Activated CD4-positive, alpha-beta memory T cell treated with anti-CD3 and anti-CD28 coated beads for 36 hours (primary cell): ENCODE results near the gene KIF3C. TPM values are rescaled to one million over a fixed set of nuclear protein-coding genes. Genes with fewer than 3 reads are reported as not detected.
"Not testable (repeated sequence)": the region's sequence is repeated elsewhere in the genome, so short reads cannot be mapped to it uniquely, and the experiment has no call there.

ENCODE experiments used
- CTCF ChIA-PET: fragments of 350-600 bp; sonication (Branson Sonifier 250); formaldehyde crosslinking; loops from one replicate; lab custom pipeline; 2021; ENCODE audit warnings: antibody characterized with exemption, inconsistent platforms; lab: Charles Lee
- POLR2A ChIA-PET: fragments of 350-600 bp; sonication (Branson Sonifier 250); formaldehyde crosslinking; loops from one replicate; lab custom pipeline; 2021; ENCODE audit warnings: antibody characterized with exemption; lab: Charles Lee
- DNase-seq: peaks from one replicate; pipeline ENCODE4 v3.0.0-alpha.2; 2020
- H3K27ac Mint-ChIP-seq: one replicate; pipeline ENCODE4 v1.8.0; 2021; ENCODE audit warnings: mixed read lengths
- H3K27me3 Mint-ChIP-seq: one replicate; pipeline ENCODE4 v1.8.0; 2021; ENCODE audit warnings: mixed read lengths
- H3K36me3 Mint-ChIP-seq: one replicate; pipeline ENCODE4 v1.8.0; 2021; ENCODE audit warnings: mixed read lengths
- H3K4me1 Mint-ChIP-seq: one replicate; pipeline ENCODE4 v1.8.0; 2021; ENCODE audit warnings: low read depth, mixed read lengths
- H3K4me3 Mint-ChIP-seq: one replicate; pipeline ENCODE4 v1.8.0; 2021; ENCODE audit warnings: mild to moderate bottlenecking, mixed read lengths
- H3K9me3 Mint-ChIP-seq: one replicate; pipeline ENCODE4 v1.8.0; 2021; ENCODE audit warnings: mixed read lengths
- intact Hi-C: fragments of 100-400 bp; cut with micrococcal nuclease; formaldehyde crosslinking; loops from one replicate; pipeline ENCODE4 v1.15.1; 2023
- total RNA-seq, 2 experiments: library from RNA; stranded (reverse); gene quantifications; one replicate each; pipeline ENCODE4 v1.2.3, GENCODE V29; 2021

Gene KIF3C
- total RNA-seq, 2 experiments from 2014 or later = 5.3 to 5.4 TPM

- Mint-ChIP-seq H3K4me1 (no peaks in the 10 kb centered on the region), H3K36me3 (no peaks in the 10 kb centered on the region), H3K9me3 (peaks cover 5% of the 10 kb centered on the region), H3K27me3 (no peaks in the 10 kb centered on the region), H3K27ac (no peak overlapping the region), H3K4me3 (no peak overlapping the region)
- intact Hi-C loops = no loop called here
- ChIA-PET CTCF (interaction anchor here (0.6 to 1.3 kb wide), 2 partner anchors 21 to 62 kb away, joined by 3 to 5 read pairs; no protein-coding TSS in a partner anchor), POLR2A (no interaction called here)
- no peak for DNase-seq
These were observed 29.9 kb upstream of the KIF3C start for GRCh38 chr2:26011990-26012856.

- Mint-ChIP-seq H3K4me1 (no peaks in the 10 kb centered on the region), H3K36me3 (no peaks in the 10 kb centered on the region), H3K27me3 (no peaks in the 10 kb centered on the region), H3K4me3 (no peak overlapping the region), H3K9me3 (peaks cover 5% of the 10 kb centered on the region), H3K27ac (no peak overlapping the region)
- intact Hi-C loops = no loop called here
- POLR2A ChIA-PET = no interaction called here
- DNase-seq = no peak
- CTCF ChIA-PET = interaction anchor here (1.3 kb wide), 1 partner anchor 20 kb away, joined by 5 read pairs; no protein-coding TSS in a partner anchor
These were observed 29.3 kb upstream of the KIF3C start for GRCh38 chr2:26011609-26011989.

- Mint-ChIP-seq H3K4me3 (no peak overlapping the region), H3K27me3 (no peaks in the 10 kb centered on the region), H3K36me3 (no peaks in the 10 kb centered on the region), H3K9me3 (peaks cover 5% of the 10 kb centered on the region), H3K27ac (no peak overlapping the region), H3K4me1 (no peaks in the 10 kb centered on the region)
- POLR2A ChIA-PET = no interaction called here
- intact Hi-C loops = no loop called here
- CTCF ChIA-PET = interaction anchor here (1.3 kb wide), 1 partner anchor 19 kb away, joined by 5 read pairs; no protein-coding TSS in a partner anchor
- DNase-seq = no peak
These were observed 28.6 kb upstream of the KIF3C start for GRCh38 chr2:26010943-26011342.

DNA sequence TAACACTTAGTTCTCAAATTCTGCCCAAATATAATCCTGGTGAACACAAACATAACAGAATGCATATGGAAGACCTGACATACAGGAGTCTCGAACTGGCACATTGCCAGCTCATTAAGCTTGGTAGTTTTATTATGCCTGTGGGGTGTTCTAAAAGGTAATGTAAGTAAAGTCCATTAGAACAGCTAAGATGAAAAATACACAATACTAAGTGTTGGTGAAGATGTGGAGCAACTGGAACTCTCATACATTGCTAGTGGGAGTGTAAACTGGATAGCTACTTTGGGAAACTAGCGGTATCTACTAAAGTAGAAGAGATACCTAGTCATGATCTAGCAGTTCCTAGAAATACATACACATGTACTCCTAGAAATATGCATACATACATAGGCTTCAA is 27.3 kb upstream of the KIF3C start:
- ChIA-PET POLR2A (no interaction called here), CTCF (no interaction called here)
- Mint-ChIP-seq H3K4me1 (no peaks in the 10 kb centered on the region), H3K36me3 (no peaks in the 10 kb centered on the region), H3K9me3 (peaks cover 5% of the 10 kb centered on the region), H3K27me3 (no peaks in the 10 kb centered on the region), H3K27ac (no peak overlapping the region), H3K4me3 (no peak overlapping the region)
- intact Hi-C loops = no loop called here
- DNase-seq = no peak

DNA sequence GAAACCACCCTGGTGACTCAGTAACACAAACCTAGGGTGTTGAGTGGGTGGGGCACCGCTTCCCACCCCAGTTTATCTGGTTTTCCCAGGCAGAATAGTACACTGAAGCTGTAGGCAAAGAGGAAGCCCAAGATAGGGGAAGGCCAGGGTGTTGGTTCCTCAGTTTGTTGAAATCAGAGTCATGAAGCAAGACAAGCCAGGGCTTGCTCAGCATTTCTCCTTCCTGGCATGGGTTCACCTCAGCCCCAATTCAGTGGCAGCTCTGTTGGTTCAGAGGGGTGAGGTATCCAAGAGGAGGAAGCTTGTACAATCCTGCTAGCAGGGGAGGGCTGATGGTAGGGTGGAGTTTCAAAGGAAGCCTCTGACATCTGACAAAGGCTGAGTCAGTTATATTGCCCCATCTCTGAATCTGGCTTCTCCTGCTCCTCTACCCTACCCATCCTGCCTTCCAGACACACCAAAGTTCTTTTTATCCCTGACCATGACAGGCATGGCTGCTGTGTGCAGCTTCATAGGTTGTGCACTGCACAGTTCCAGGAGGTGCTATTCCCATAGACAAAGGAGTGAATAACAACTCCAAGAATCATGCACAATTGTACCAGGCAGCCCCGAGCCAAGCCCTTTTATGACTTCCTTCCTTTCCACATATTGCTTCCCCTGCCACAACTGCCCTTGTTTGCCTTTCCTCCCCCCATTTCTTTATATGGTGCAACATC is 26.7 kb upstream of the KIF3C start:
- Mint-ChIP-seq H3K9me3 (peaks cover 5% of the 10 kb centered on the region), H3K4me1 (no peaks in the 10 kb centered on the region), H3K27me3 (no peaks in the 10 kb centered on the region), H3K36me3 (no peaks in the 10 kb centered on the region), H3K4me3 (no peak overlapping the region), H3K27ac (no peak overlapping the region)
- CTCF ChIA-PET = no interaction called here
- no peak for DNase-seq
- POLR2A ChIA-PET = no interaction called here
- intact Hi-C loops = no loop called here

GRCh38 chr2:26008095-26008494 is 25.8 kb upstream of the KIF3C start:
- no peak overlapping the region for H3K27ac Mint-ChIP-seq
- peaks cover 5% of the 10 kb centered on the region for H3K9me3 Mint-ChIP-seq
- no peak overlapping the region for H3K4me3 Mint-ChIP-seq
- DNase-seq = no peak
- POLR2A ChIA-PET = no interaction called here
- H3K27me3 Mint-ChIP-seq = no peaks in the 10 kb centered on the region
- H3K36me3 Mint-ChIP-seq = no peaks in the 10 kb centered on the region
- H3K4me1 Mint-ChIP-seq = no peaks in the 10 kb centered on the region
- CTCF ChIA-PET = interaction anchor here (1.0 kb wide), 1 partner anchor 16 kb away, joined by 3 read pairs; no protein-coding TSS in a partner anchor
- intact Hi-C loops = no loop called here

GRCh38 chr2:26002632-26003310 is 20.5 kb upstream of the KIF3C start:
- CTCF ChIA-PET = interaction anchor here (2.3 kb wide), 1 partner anchor 11 kb away, joined by 7 read pairs; no protein-coding TSS in a partner anchor
- POLR2A ChIA-PET = no interaction called here
- Mint-ChIP-seq H3K36me3 (no peaks in the 10 kb centered on the region), H3K9me3 (no peaks in the 10 kb centered on the region), H3K27ac (no peak overlapping the region), H3K4me3 (no peak overlapping the region), H3K27me3 (peaks cover 3% of the 10 kb centered on the region), H3K4me1 (no peaks in the 10 kb centered on the region)
- intact Hi-C loops = no loop called here
- DNase-seq = no peak

- no peaks in the 10 kb centered on the region for H3K9me3 Mint-ChIP-seq
- H3K4me3 Mint-ChIP-seq = no peak overlapping the region
- no peak for DNase-seq
- ChIA-PET POLR2A (no interaction called here), CTCF (interaction anchor here (2.3 kb wide), 1 partner anchor 10 kb away, joined by 7 read pairs; no protein-coding TSS in a partner anchor)
- no peaks in the 10 kb centered on the region for H3K4me1 Mint-ChIP-seq
- H3K27ac Mint-ChIP-seq = no peak overlapping the region
- H3K27me3 Mint-ChIP-seq = peaks cover 3% of the 10 kb centered on the region
- no peaks in the 10 kb centered on the region for H3K36me3 Mint-ChIP-seq
- intact Hi-C loops = no loop called here
These were observed 19.6 kb upstream of the KIF3C start for GRCh38 chr2:26001743-26002351.

DNA sequence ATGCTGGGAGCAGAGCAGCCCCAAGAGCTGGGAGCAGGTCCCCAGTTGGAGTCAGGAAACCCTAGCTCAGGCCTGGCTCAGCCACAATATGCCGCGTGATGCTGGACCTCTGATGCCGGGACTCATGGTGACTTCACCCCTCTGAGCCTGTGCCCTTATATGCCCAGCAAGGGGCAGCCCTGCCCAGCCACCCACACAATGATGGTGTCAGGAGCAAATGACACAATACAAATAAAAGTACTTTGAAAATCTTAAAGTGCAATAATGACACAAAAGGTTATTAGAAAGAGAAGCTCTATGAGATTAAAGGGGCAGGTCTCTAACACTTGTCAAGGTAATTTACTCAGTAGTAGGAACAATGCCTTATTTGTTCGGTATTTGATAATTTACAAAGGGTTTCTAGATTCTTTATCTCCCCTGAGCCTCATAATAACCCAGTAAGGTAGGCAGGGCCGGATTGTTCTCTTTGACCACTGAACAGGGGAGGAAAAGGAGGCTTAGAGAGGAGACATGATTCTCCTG is 18.3 kb upstream of the KIF3C start:
- no peak for DNase-seq
- H3K36me3 Mint-ChIP-seq = no peaks in the 10 kb centered on the region
- no peak overlapping the region for H3K4me3 Mint-ChIP-seq
- intact Hi-C loops = no loop called here
- CTCF ChIA-PET = interaction anchor here (1.3 to 1.9 kb wide), 3 partner anchors 9 to 184 kb away, joined by 3 to 5 read pairs (median 3); no protein-coding TSS in a partner anchor
- H3K27me3 Mint-ChIP-seq = peaks cover 3% of the 10 kb centered on the region
- no peak overlapping the region for H3K27ac Mint-ChIP-seq
- POLR2A ChIA-PET = no interaction called here
- no peaks in the 10 kb centered on the region for H3K4me1 Mint-ChIP-seq
- no peaks in the 10 kb centered on the region for H3K9me3 Mint-ChIP-seq

GRCh38 chr2:25999406-25999805 is 17.1 kb upstream of the KIF3C start:
- intact Hi-C loops, H3K27ac Mint-ChIP-seq, H3K4me1 Mint-ChIP-seq, H3K9me3 Mint-ChIP-seq, H3K36me3 Mint-ChIP-seq, DNase-seq, POLR2A ChIA-PET, H3K27me3 Mint-ChIP-seq, H3K4me3 Mint-ChIP-seq: not testable (repeated sequence)
- CTCF ChIA-PET = interaction anchor here (1.3 to 1.9 kb wide), 3 partner anchors 8 to 185 kb away, joined by 3 to 5 read pairs (median 3); no protein-coding TSS in a partner anchor

DNA sequence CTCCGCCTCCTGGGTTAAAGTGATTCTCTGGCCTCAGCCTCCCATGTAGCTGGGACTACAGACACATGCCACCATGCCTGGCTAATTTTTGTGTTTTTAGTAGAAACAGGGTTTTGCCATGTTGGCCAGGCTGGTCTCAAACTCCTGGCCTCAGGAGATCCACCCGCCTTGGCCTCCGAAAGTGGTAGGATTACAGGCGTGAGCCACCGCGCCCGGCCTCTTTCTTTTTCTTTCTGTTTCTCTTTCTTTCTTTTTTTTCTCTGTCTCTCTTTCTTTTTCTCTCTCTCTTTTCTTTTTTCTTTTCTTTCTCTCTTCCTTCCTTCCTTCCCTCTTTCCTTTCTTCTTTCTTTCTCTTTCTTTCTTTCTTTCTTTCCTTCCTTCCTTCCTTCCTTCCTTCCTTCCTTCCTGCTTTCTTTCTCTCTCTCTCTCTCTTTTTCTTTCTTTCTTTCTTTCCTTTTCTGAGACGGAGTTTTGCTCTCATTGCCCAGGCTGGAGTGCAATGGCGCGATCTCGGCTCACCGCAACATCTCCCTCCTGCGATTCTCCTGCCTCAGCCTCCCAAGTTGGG is 16.6 kb upstream of the KIF3C start:
- intact Hi-C loops, H3K4me1 Mint-ChIP-seq, POLR2A ChIA-PET, DNase-seq, H3K4me3 Mint-ChIP-seq, H3K9me3 Mint-ChIP-seq, H3K27ac Mint-ChIP-seq, H3K36me3 Mint-ChIP-seq, H3K27me3 Mint-ChIP-seq: not testable (repeated sequence)
- CTCF ChIA-PET = interaction anchor here (1.6 to 1.9 kb wide), 2 partner anchors 89 to 186 kb away, joined by 3 to 5 read pairs; no protein-coding TSS in a partner anchor
